Adrenal gland (tissue), 12 donors: ENCODE results near the gene MTMR1. TPM values are rescaled to one million over a fixed set of nuclear protein-coding genes. Genes with fewer than 3 reads are reported as not detected.

Experiments
- DNase-seq, 7 donors: peaks; one replicate each; pipeline ENCODE4 v3.0.0-alpha.2; 2019 to 2020
- H3K27ac ChIP-seq, 5 donors: fragments of 200-600 bp; sonication (generic) in 4 of 5; 1 replicate in 3 of 5; 2 replicates in 2 of 5; pipeline versions ENCODE4 v1.5.1 to v1.8.0; 2016 to 2020; ENCODE audit warnings: mild to moderate bottlenecking in 1 of 5
- H3K27me3 ChIP-seq: fragments of 200-600 bp; 2 replicates; pipeline ENCODE4 v1.8.0; 2021
- H3K36me3 ChIP-seq, 2 donors: fragments of 200-600 bp; replicated peaks in 1 of 2; 1 replicate in 1 of 2; 2 replicates in 1 of 2; pipeline versions ENCODE4 v1.5.1 to v1.8.0; 2018 to 2022
- H3K4me1 ChIP-seq, 2 donors: fragments of 200-600 bp; replicated peaks in 1 of 2; 1 replicate in 1 of 2; 2 replicates in 1 of 2; pipeline versions ENCODE4 v1.5.1 to v1.8.0; 2018 to 2021
- H3K4me3 ChIP-seq, 4 donors: fragments of 200-600 bp; sonication (generic) in 3 of 4; one replicate each; pipeline ENCODE4 v1.5.1; 2016 to 2018
- H3K9me3 ChIP-seq, 3 donors: fragments of 200-600 bp; sonication (generic) in 1 of 3; replicated peaks in 1 of 3; 1 replicate in 2 of 3; 2 replicates in 1 of 3; pipeline versions ENCODE4 v1.5.1 to v1.8.0; 2016 to 2021
- CTCF ChIP-seq, 6 experiments: fragments of 450-650 bp in 4 of 6; fragments of 200-600 bp in 2 of 6; sonication (generic) in 1 of 6; IDR thresholded peaks; 1 replicate in 5 of 6; 2 replicates in 1 of 6; pipeline versions ENCODE4 v1.5.1 to v1.8.0; 2016 to 2021; ENCODE audit warnings: antibody characterized with exemption in 6 of 6, mild to moderate bottlenecking in 2 of 6, moderate library complexity in 1 of 6
- POLR2A ChIP-seq, 2 donors: fragments of 450-650 bp; IDR thresholded peaks; one replicate each; pipeline ENCODE4 v1.6.1; 2017; ENCODE audit warnings: antibody characterized with exemption in 2 of 2, mild to moderate bottlenecking in 2 of 2, moderate library complexity in 1 of 2
- WGBS, 4 donors: extraction: QIAGEN DNeasy Blood & Tissue Kit in 2 of 4; methylation state at CpG; one replicate each; pipeline versions ENCODE4 v1.1.5 to v1.1.7; 2013 to 2017; 5-methylcytosine and 5-hydroxymethylcytosine counted together
- intact Hi-C, 2 donors: fragments of 100-400 bp; cut with DNase I; formaldehyde crosslinking; loops; one replicate each; pipeline versions ENCODE4 v1.14.1 to v1.15.0; 2022 to 2023
- polyA plus RNA-seq, 3 donors: library from polyadenylated mRNA; stranded (reverse); fragments of 200-250 nt in 2 of 3; fragments of 350-450 nt in 1 of 3; fragmentation: Illumina TruSeq in 1 of 3; extraction: RNeasy Lipid Tissue Mini Kit (QIAGEN cat#74804) in 1 of 3; gene quantifications; one replicate each; pipeline ENCODE4 v1.2.3, GENCODE V29; 2013 to 2014
- total RNA-seq, 9 donors: library from RNA; depleted of rRNA in 4 of 9; stranded (reverse); fragments of >200 nt in 4 of 9; fragments of 120-200 nt in 1 of 9; fragmentation: NEBNext Ultra II Directional in 1 of 9; extraction: Animal tissue kit (Norgen Biotek cat#: 25700) in 1 of 9; gene quantifications; one replicate each; pipeline versions ENCODE4 v1.1.0 to v1.2.4, GENCODE V29; 2013 to 2023
- donor health status: healthy with polysubstance abuse.
- donor health status: Bipolar disorder and iron deficiency.
- donor health status: DM: yes; HTN: yes; CAD: no.
- donor health status: DM: no; HTN: no; CAD: no.
- donor health status: DM: no; HTN: no; CAD: no.
- donor health status: DM: yes; HTN: yes; CAD: no.

MTMR1 gene
- total and polyA plus RNA-seq, 12 donors, result 9.2 to 19.8 (median 13.9) TPM

GRCh38 chrX:150769408-150769807 is 76.2 kb downstream of the MTMR1 start:
- H3K27me3 ChIP-seq, result no peaks in the 10 kb centered on the region
- no peak overlapping the region for H3K27ac ChIP-seq
- intact Hi-C loops, result no loop called here
- DNase-seq, result no peak
- 85 to 96% (median 86%) methylated on average over 7 to 13 of the region's 13 CpGs; no CpG with 5 or more reads in 1 of the 4 donors for WGBS, 4 donors
- no peaks in the 10 kb centered on the region for H3K9me3 ChIP-seq
- no peaks in the 10 kb centered on the region for H3K4me1 ChIP-seq
- TF ChIP-seq POLR2A (IDR thresholded peaks at IDR 0.05) (no peak), CTCF (IDR thresholded peaks at IDR 0.05) (no peak)
- H3K4me3 ChIP-seq, result no peak overlapping the region
- H3K36me3 ChIP-seq, result no peaks in the 10 kb centered on the region

- Histone ChIP-seq H3K4me1 (no peaks in the 10 kb centered on the region), H3K27me3 (no peaks in the 10 kb centered on the region), H3K27ac (no peak overlapping the region), H3K9me3 (no peaks in the 10 kb centered on the region), H3K36me3 (no peaks in the 10 kb centered on the region), H3K4me3 (no peak overlapping the region)
- no peak for DNase-seq
- 76 to 90% (median 85%) methylated on average over 16 to 17 of the region's 17 CpGs; no CpG with 5 or more reads in 1 of the 4 donors for WGBS, 4 donors
- TF ChIP-seq POLR2A (IDR thresholded peaks at IDR 0.05) (no peak), CTCF (IDR thresholded peaks at IDR 0.05) (no peak)
- intact Hi-C loops, result loop anchor here (5.0 to 10.0 kb wide), 4 partner anchors 134 to 312 kb away; partner anchors contain the start of gene HMGB3 (in 1 of the 2)
These were observed 77.4 kb downstream of the MTMR1 start for GRCh38 chrX:150770623-150771022.

GRCh38 chrX:150771116-150771515 is 77.9 kb downstream of the MTMR1 start:
- Histone ChIP-seq H3K4me3 (no peak overlapping the region), H3K27me3 (no peaks in the 10 kb centered on the region), H3K27ac (no peak overlapping the region), H3K4me1 (no peaks in the 10 kb centered on the region), H3K36me3 (no peaks in the 10 kb centered on the region), H3K9me3 (no peaks in the 10 kb centered on the region)
- WGBS, 4 donors, result 88 to 94% (median 90%) methylated on average over 5 to 16 of the region's 16 CpGs; no CpG with 5 or more reads in 1 of the 4 donors
- intact Hi-C loops, result loop anchor here (5.0 to 10.0 kb wide), 4 partner anchors 134 to 311 kb away; partner anchors contain the start of gene HMGB3 (in 1 of the 2)
- no peak for DNase-seq
- TF ChIP-seq POLR2A (IDR thresholded peaks at IDR 0.05) (no peak), CTCF (IDR thresholded peaks at IDR 0.05) (no peak)

GRCh38 chrX:150772150-150772970 is 79.2 kb downstream of the MTMR1 start:
- peak; percentile 72 to 86 (median 78) for DNase-seq
- Histone ChIP-seq H3K4me1 (no peaks in the 10 kb centered on the region), H3K27ac (no peak overlapping the region), H3K36me3 (no peaks in the 10 kb centered on the region), H3K9me3 (no peaks in the 10 kb centered on the region), H3K27me3 (no peaks in the 10 kb centered on the region), H3K4me3 (no peak overlapping the region)
- intact Hi-C loops, result loop anchor here (5.0 to 10.0 kb wide), 4 partner anchors 132 to 310 kb away; partner anchors contain the start of gene HMGB3 (in 1 of the 2)
- 30 to 54% (median 39%) methylated on average over 14 to 26 of the region's 26 CpGs for WGBS, 4 donors
- TF ChIP-seq CTCF (IDR thresholded peaks at IDR 0.05), result peak; percentile 60 to 92 (median 81)
- no peak for TF ChIP-seq POLR2A (IDR thresholded peaks at IDR 0.05)
